MM.1S (cell line): ENCODE results near the gene PLA2G4B.

Source experiments
- DNase-seq: peaks from one replicate; pipeline ENCODE4 v3.0.0-alpha.2; 2015
- H2AFZ ChIP-seq: fragments of 300-600 bp; sonication (generic); 2 replicates; pipeline ENCODE4 v1.6.0; 2016; ENCODE audit warnings: antibody characterized with exemption, low read length
- H3F3A ChIP-seq: fragments of 300-600 bp; sonication (generic); 2 replicates; pipeline ENCODE4 v1.6.1; 2016; ENCODE audit warnings: mild to moderate bottlenecking, antibody characterized with exemption, low read length, moderate library complexity, mixed read lengths; ENCODE audit not compliant: insufficient read depth
- H3K27ac ChIP-seq: fragments of 300-600 bp; sonication (generic); 2 replicates; pipeline ENCODE4 v1.5.1; 2016; ENCODE audit warnings: mild to moderate bottlenecking, low read length
- H3K27me3 ChIP-seq: fragments of 300-600 bp; sonication (generic); replicated peaks from 2 replicates; pipeline ENCODE4 v1.6.0; 2016; ENCODE audit warnings: low read length; ENCODE audit not compliant: insufficient read depth
- H3K36me3 ChIP-seq: fragments of 300-600 bp; sonication (generic); replicated peaks from 2 replicates; pipeline ENCODE4 v1.6.1; 2016; ENCODE audit warnings: mild to moderate bottlenecking, low read length, mixed read lengths; ENCODE audit not compliant: insufficient read depth
- H3K4me1 ChIP-seq: fragments of 300-600 bp; sonication (generic); 2 replicates; pipeline ENCODE4 v1.6.1; 2016; ENCODE audit warnings: low read length, mixed read lengths
- H3K4me2 ChIP-seq: fragments of 300-600 bp; sonication (generic); 2 replicates; pipeline ENCODE4 v1.6.0; 2016; ENCODE audit warnings: low read depth, low read length
- H3K4me3 ChIP-seq: fragments of 300-600 bp; sonication (generic); 2 replicates; pipeline ENCODE4 v1.5.1; 2016; ENCODE audit warnings: low read length, mixed read lengths
- H3K79me2 ChIP-seq: fragments of 300-600 bp; sonication (generic); 2 replicates; pipeline ENCODE4 v1.6.1; 2016; ENCODE audit warnings: mixed run types, low read length, mixed read lengths
- H3K9ac ChIP-seq: fragments of 300-600 bp; sonication (generic); 2 replicates; pipeline ENCODE4 v1.6.1; 2016; ENCODE audit warnings: low read length, mixed read lengths
- H3K9me2 ChIP-seq: fragments of 300-600 bp; sonication (generic); replicated peaks from 2 replicates; pipeline ENCODE4 v1.6.1; 2016; ENCODE audit warnings: mild to moderate bottlenecking, low read length, mixed read lengths; ENCODE audit not compliant: insufficient read depth
- H3K9me3 ChIP-seq: fragments of 300-600 bp; sonication (generic); replicated peaks from 2 replicates; pipeline ENCODE4 v1.6.1; 2016; ENCODE audit warnings: mild to moderate bottlenecking, low read length, mixed read lengths; ENCODE audit not compliant: insufficient read depth
- H4K20me1 ChIP-seq: fragments of 300-600 bp; sonication (generic); 2 replicates; pipeline ENCODE4 v1.6.1; 2016; ENCODE audit warnings: mild to moderate bottlenecking, low read length, moderate library complexity, mixed read lengths; ENCODE audit not compliant: insufficient read depth
- EZH2 ChIP-seq: fragments of 300-600 bp; sonication (generic); optimal IDR thresholded peaks from 2 replicates; pipeline ENCODE3; 2017; ENCODE audit warnings: low read depth, mild to moderate bottlenecking, antibody characterized with exemption, low read length, mixed read lengths
- EZH2phosphoT487 ChIP-seq: fragments of 300-600 bp; sonication (generic); IDR thresholded peaks from 2 replicates; pipeline ENCODE4 v1.6.1; 2018; ENCODE audit warnings: antibody characterized with exemption, low read length
- TF ChIP-seq, protein P1 (sequence below): fragments of 300-600 bp; sonication (generic); IDR thresholded peaks from 2 replicates; pipeline ENCODE4 v1.5.1; 2016; ENCODE audit warnings: antibody characterized with exemption, low read length, mixed read lengths

Gene PLA2G4B

DNA sequence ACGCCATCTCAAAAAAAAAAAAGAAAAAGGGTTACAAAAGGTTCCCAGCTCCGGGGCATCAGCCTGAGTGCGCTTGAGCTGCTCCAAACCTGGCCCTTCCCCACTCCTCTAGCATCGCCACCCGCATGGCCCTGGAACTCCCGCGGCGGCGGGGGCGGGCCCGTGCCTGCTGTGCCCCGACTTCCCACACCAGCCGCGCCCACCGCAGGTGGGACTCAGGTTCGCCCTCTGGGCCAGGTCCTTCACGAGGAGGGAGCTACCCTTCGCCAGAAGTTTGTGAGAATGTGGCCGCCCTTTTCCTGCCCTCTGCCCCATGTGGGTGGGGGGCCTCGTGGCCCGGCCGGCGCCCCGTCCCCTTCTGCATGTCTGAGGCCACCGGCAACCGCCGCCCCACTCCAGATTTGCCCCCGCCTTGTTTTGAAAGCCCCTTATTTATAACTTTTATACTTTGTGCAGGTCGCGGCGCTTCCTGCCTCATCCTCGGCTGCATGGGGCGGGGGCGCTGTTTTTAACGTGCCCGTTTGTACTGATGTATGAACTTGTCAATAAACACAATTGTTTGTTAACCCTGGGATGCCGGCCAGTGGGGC, 11.3 kb upstream of the PLA2G4B start:
- no peaks in the 10 kb centered on the region for H3F3A ChIP-seq
- no peaks in the 10 kb centered on the region for H3K9me2 ChIP-seq
- H2AFZ ChIP-seq, result peak overlapping the region; percentile 98
- H4K20me1 ChIP-seq, result no peaks in the 10 kb centered on the region
- no peaks in the 10 kb centered on the region for H3K36me3 ChIP-seq
- peak overlapping the region; percentile 99 for H3K4me2 ChIP-seq
- no peaks in the 10 kb centered on the region for H3K79me2 ChIP-seq
- H3K9me3 ChIP-seq, result no peaks in the 10 kb centered on the region
- H3K9ac ChIP-seq, result peak overlapping the region; percentile 47; the same call in 1 of the 2 replicates
- no peaks in the 10 kb centered on the region for H3K4me1 ChIP-seq
- no peak for TF ChIP-seq EZH2phosphoT487
- no peak for TF ChIP-seq EZH2
- TF ChIP-seq, protein P1, sequence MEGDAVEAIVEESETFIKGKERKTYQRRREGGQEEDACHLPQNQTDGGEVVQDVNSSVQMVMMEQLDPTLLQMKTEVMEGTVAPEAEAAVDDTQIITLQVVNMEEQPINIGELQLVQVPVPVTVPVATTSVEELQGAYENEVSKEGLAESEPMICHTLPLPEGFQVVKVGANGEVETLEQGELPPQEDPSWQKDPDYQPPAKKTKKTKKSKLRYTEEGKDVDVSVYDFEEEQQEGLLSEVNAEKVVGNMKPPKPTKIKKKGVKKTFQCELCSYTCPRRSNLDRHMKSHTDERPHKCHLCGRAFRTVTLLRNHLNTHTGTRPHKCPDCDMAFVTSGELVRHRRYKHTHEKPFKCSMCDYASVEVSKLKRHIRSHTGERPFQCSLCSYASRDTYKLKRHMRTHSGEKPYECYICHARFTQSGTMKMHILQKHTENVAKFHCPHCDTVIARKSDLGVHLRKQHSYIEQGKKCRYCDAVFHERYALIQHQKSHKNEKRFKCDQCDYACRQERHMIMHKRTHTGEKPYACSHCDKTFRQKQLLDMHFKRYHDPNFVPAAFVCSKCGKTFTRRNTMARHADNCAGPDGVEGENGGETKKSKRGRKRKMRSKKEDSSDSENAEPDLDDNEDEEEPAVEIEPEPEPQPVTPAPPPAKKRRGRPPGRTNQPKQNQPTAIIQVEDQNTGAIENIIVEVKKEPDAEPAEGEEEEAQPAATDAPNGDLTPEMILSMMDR, result no peak
- DNase-seq, result no peak
- H3K27ac ChIP-seq, result no peak overlapping the region
- H3K27me3 ChIP-seq, result no peaks in the 10 kb centered on the region
- H3K4me3 ChIP-seq, result peak overlapping the region; percentile 59

DNA sequence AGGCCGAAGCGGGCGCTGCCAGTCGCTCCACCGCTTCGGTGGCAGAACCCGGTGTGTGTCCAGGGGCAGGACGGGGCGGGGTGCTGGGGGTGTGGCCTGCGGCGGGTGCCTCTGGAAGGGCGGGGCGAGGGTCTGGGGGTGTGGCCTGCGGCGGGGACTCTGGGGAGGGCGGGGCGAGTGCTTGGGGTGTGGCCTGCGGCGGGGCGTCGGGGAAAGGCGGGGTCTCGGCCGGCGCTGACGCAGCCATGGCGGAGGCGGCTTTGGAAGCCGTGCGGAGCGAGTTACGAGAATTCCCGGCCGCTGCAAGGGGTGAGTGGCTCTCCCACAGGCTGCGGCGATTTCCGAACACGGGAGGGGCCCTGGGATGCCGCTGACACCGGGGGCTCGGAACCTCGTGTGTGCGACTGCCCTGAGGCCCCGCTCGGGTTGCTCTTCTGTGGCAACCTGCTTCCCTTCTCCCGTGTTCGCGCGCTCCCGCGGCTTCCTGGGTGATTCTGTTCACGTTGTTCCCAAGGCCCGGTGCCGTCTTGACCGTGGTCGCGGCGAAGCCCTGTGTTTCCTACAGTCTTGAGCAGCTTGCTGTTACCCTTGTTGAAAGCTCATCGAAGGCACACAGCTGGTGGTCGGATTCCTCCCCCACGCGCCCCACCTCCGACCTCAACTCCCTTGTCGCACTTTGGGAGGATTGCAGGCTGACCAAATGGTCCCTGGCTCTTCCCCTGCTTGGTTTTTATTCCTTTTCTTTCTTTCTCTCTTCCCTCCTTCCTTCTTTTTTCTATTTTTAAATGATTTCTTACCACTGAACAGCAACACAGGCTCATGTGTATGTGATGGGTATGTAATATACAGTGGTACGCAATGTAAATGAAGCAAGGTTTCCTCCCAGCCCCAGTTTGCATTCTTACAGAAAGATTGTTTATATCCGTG, 10.5 kb upstream of the PLA2G4B start, which contains the start of gene JMJD7:
JMJD7 (plus strand) TSS at position 213 of the 927 bp plus-strand sequence; CDS start at position 246, 33 bp downstream.
- Histone ChIP-seq H3K9me2 (no peaks in the 10 kb centered on the region), H2AFZ (peak within 1 kb of the TSS; percentile 98), H3K27ac (no peak within 1 kb of the TSS)

DNA sequence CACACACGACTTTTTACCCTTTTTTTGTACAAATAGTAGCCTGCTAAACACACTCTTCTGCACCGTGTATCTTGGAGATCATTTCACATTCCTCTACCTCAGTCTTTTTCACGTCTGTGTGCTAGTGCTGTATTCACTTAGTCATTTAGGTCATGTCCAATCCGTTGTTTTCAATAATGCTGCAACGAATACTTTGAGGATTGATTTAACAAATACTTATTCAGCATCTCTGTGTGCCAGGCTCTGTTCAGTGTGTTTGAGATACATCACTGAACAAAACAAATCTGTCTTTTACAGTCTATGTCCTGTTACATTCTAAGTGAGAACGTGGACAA, 9.9 kb upstream of the PLA2G4B start:
- no peak overlapping the region for H3K9ac ChIP-seq
- TF ChIP-seq, protein P1, result no peak
- TF ChIP-seq EZH2 (no peak), EZH2phosphoT487 (no peak)
- no peak for DNase-seq
- H3K4me2 ChIP-seq, result peak overlapping the region; percentile 94
- H3K9me2 ChIP-seq, result no peaks in the 10 kb centered on the region
- H3K4me3 ChIP-seq, result peak overlapping the region; percentile 91
- no peak overlapping the region for H3K27ac ChIP-seq
- no peaks in the 10 kb centered on the region for H3K9me3 ChIP-seq
- H3F3A ChIP-seq, result no peaks in the 10 kb centered on the region
- no peaks in the 10 kb centered on the region for H3K27me3 ChIP-seq
- H4K20me1 ChIP-seq, result no peaks in the 10 kb centered on the region
- H3K4me1 ChIP-seq, result no peaks in the 10 kb centered on the region
- no peaks in the 10 kb centered on the region for H3K36me3 ChIP-seq
- peak overlapping the region; percentile 91; the same call in 1 of the 2 replicates for H2AFZ ChIP-seq
- H3K79me2 ChIP-seq, result no peaks in the 10 kb centered on the region

More for the DNA sequence above, 10.5 kb upstream of the PLA2G4B start, which contains the start of gene JMJD7:
- Histone ChIP-seq H3K9me3 (no peaks in the 10 kb centered on the region), H3K36me3 (no peaks in the 10 kb centered on the region), H3K4me2 (peak within 1 kb of the TSS; percentile 99), H3K4me3 (peak within 1 kb of the TSS; percentile 91), H3K27me3 (no peaks in the 10 kb centered on the region), H3K79me2 (no peaks in the 10 kb centered on the region), H3K9ac (peak within 1 kb of the TSS; percentile 64), H3F3A (no peaks in the 10 kb centered on the region), H3K4me1 (no peaks in the 10 kb centered on the region), H4K20me1 (no peaks in the 10 kb centered on the region)
- no peak for TF ChIP-seq EZH2phosphoT487
- TF ChIP-seq EZH2, result no peak
- TF ChIP-seq, protein P1, result no peak
- DNase-seq, result peak; percentile 84
